ENCODE data around the gene MAF.

- TF ChIP-seq CTCF (IDR thresholded peaks at IDR 0.05) (no peak), EP300 (IDR thresholded peaks at IDR 0.05) (no peak)
Observed at GRCh38 chr16:79587897-79588296, 12.6 kb downstream of the MAF start.

All from tibial nerve (tissue), 4 donors.